GM13977 (cell line): ENCODE measurements around the gene MRGPRE.

Experiments used
- DNase-seq: peaks from one replicate; pipeline ENCODE4 v3.0.0; 2012; ENCODE audit warnings: low spot score
- CTCF ChIP-seq: IDR thresholded peaks from 2 replicates; pipeline ENCODE4 v1.5.1; 2012; ENCODE audit warnings: mild to moderate bottlenecking, control low read depth; ENCODE audit not compliant: insufficient read depth; ENCODE audit errors: extremely low read depth, missing control alignments
- in situ Hi-C: fragments of 300-500 bp; cut with MboI; formaldehyde crosslinking; loops from one replicate; pipeline ENCODE4 v1.12.0; 2022; ENCODE audit warnings: low sequenced_read_pairs, low pct_unique_long_range_greater_than_20kb, mixed read lengths, inconsistent platforms; ENCODE audit not compliant: unreplicated experiment

The MRGPRE gene

GRCh38 chr11:3198815-3199214 is 33.4 kb downstream of the MRGPRE start:
- TF ChIP-seq CTCF: no peak
- in situ Hi-C loops: no loop called here
- DNase-seq: no peak

GRCh38 chr11:3197878-3198528 is 34.2 kb downstream of the MRGPRE start:
- TF ChIP-seq CTCF: no peak
- no peak for DNase-seq
- in situ Hi-C loops: no loop called here

GRCh38 chr11:3197044-3197695 is 35.0 kb downstream of the MRGPRE start:
- TF ChIP-seq CTCF: no peak
- in situ Hi-C loops: no loop called here
- DNase-seq: no peak

GRCh38 chr11:3196161-3197043 is 35.8 kb downstream of the MRGPRE start:
- no peak for TF ChIP-seq CTCF
- in situ Hi-C loops: no loop called here
- DNase-seq: peak; percentile 18

- in situ Hi-C loops: no loop called here
- no peak for DNase-seq
- no peak for TF ChIP-seq CTCF
Measured at GRCh38 chr11:3195251-3196160, 36.7 kb downstream of the MRGPRE start.
